SK-N-SH treated with all-trans-retinoic acid at 6 μM for 48 hours (cell line): ENCODE data around the gene ALK.

Source experiments
- ARNTL ChIP-seq: fragments of 450-650 bp; formaldehyde crosslinking; IDR thresholded peaks from 2 replicates; pipeline ENCODE4 v1.5.0; 2020; ENCODE audit warnings: low read depth, mild to moderate bottlenecking, moderate library complexity, borderline replicate concordance
- BACH2 ChIP-seq: fragments of 250-450 bp; sonication (Bioruptor Pico); IDR thresholded peaks from 2 replicates; pipeline ENCODE4 v1.9.0; 2021; ENCODE audit warnings: mild to moderate bottlenecking, borderline replicate concordance
- CSRNP3 ChIP-seq: fragments of 250-450 bp; sonication (Bioruptor Pico); IDR thresholded peaks from 2 replicates; pipeline ENCODE4 v1.5.1; 2021; ENCODE audit warnings: mild to moderate bottlenecking, moderate library complexity
- ISL1 ChIP-seq: fragments of 250-450 bp; sonication (Bioruptor Pico); IDR thresholded peaks from 2 replicates; pipeline ENCODE4 v2.1.2; 2022; ENCODE audit warnings: mild to moderate bottlenecking, moderate library complexity
- PATZ1 ChIP-seq: fragments of 250-450 bp; sonication (Bioruptor Pico); IDR thresholded peaks from 2 replicates; pipeline ENCODE4 v1.8.0; 2020; ENCODE audit warnings: mild to moderate bottlenecking, moderate library complexity, borderline replicate concordance
- POU6F1 ChIP-seq: fragments of 250-450 bp; sonication (Bioruptor Pico); IDR thresholded peaks from 2 replicates; pipeline ENCODE4 v1.8.0; 2021; ENCODE audit warnings: low read depth, mild to moderate bottlenecking, moderate library complexity, borderline replicate concordance
- RARB ChIP-seq: fragments of 250-450 bp; sonication (Bioruptor Pico); IDR thresholded peaks from 2 replicates; pipeline ENCODE4 v1.8.0; 2021; ENCODE audit warnings: mild to moderate bottlenecking, moderate library complexity
- TCF4 ChIP-seq: fragments of 250-450 bp; sonication (Bioruptor Pico); IDR thresholded peaks from 2 replicates; pipeline ENCODE4 v1.8.0; 2021; ENCODE audit warnings: mild to moderate bottlenecking, moderate library complexity, borderline replicate concordance
- ZC3H10 ChIP-seq: fragments of 250-450 bp; sonication (Bioruptor Pico); IDR thresholded peaks from 2 replicates; pipeline ENCODE4 v1.5.1; 2021; ENCODE audit warnings: mild to moderate bottlenecking, moderate library complexity
- ZFP3 ChIP-seq: fragments of 250-450 bp; sonication (Bioruptor Pico); IDR thresholded peaks from 2 replicates; pipeline ENCODE4 v1.5.0; 2020; ENCODE audit warnings: mild to moderate bottlenecking, moderate library complexity
- ZFP30 ChIP-seq: fragments of 450-650 bp; formaldehyde crosslinking; IDR thresholded peaks from 2 replicates; pipeline ENCODE4 v1.5.0; 2022; ENCODE audit warnings: mild to moderate bottlenecking, moderate library complexity
- ZNF70 ChIP-seq: fragments of 450-650 bp; formaldehyde crosslinking; IDR thresholded peaks from 2 replicates; pipeline ENCODE4 v1.5.0; 2020; ENCODE audit warnings: mild to moderate bottlenecking, moderate library complexity
- ZNF8 ChIP-seq: fragments of 450-650 bp; formaldehyde crosslinking; IDR thresholded peaks from 2 replicates; pipeline ENCODE4 v1.5.0; 2020; ENCODE audit warnings: mild to moderate bottlenecking, moderate library complexity

- TF ChIP-seq TCF4 (CRISPR knock-in tag) (no peak), ZFP30 (CRISPR knock-in tag) (no peak), CSRNP3 (CRISPR knock-in tag) (no peak), ZNF70 (CRISPR knock-in tag) (no peak), BACH2 (no peak), ARNTL (no peak), ZFP3 (no peak), PATZ1 (no peak), RARB (no peak), POU6F1 (CRISPR knock-in tag) (no peak), ZNF8 (CRISPR knock-in tag) (no peak), ZC3H10 (CRISPR knock-in tag) (no peak), ISL1 (CRISPR knock-in tag) (peak; percentile 60)
These were observed 524.3 kb downstream of the ALK start for GRCh38 chr2:29397039-29397438.
